K562 (cell line): ENCODE results near the gene SLC6A4. TPM values are rescaled to one million over a fixed set of nuclear protein-coding genes. Genes with fewer than 3 reads are reported as not detected.
A peak's percentile ranks its signal among the peaks of the same experiment; 100 is the strongest.

ENCODE experiments used
- ATAC-seq: fragments of 200-7000 bp; cut with Tn5 transposase; 3 replicates; pipeline ENCODE4 v1.9.1; 2020; ENCODE audit warnings: moderate library complexity
- BruUV-seq: library from RNA; stranded (reverse); fragments of 400-500 nt; replicated peaks from 2 replicates; lab custom pipeline; 2021; lab: Mats Ljungman, UMichigan
- CTCF ChIA-PET: fragments of 300-600 bp; formaldehyde crosslinking; extraction: SDS; loops from one replicate; lab custom pipeline; 2021; ENCODE audit warnings: low intra/inter-chr PET ratio; lab: Yijun Ruan, JAX
- POLR2A ChIA-PET: fragments of 300-600, 350-650 bp; sonication (Branson Sonifier 250); formaldehyde crosslinking; extraction: SDS; loops from one replicate; lab custom pipeline; 2021; ENCODE audit warnings: antibody characterized with exemption, inconsistent platforms; lab: Yijun Ruan, JAX
- DNase-seq, 4 experiments: peaks; one replicate each; pipeline versions ENCODE4 v3.0.0 to v3.0.0-alpha.2; 2011 to 2018; ENCODE audit warnings: low spot score in 3 of 4, mixed read lengths in 3 of 4; ENCODE audit errors: extremely low read depth in 1 of 4
- FAIRE-seq: peaks from 2 replicates; lab custom pipeline; 2011; peaks lifted over from hg19 to GRCh38; lab: Jason Lieb, UNC
- H2AFZ ChIP-seq: 2 replicates; pipeline ENCODE4 v1.6.0; 2011; ENCODE audit warnings: low read depth, low read length, control low read depth, inconsistent platforms
- H3K27ac ChIP-seq: fragments of 200-600 bp; 3 replicates; pipeline ENCODE4 v1.8.0; 2011; ENCODE audit warnings: low read depth, mild to moderate bottlenecking, control low read depth, inconsistent platforms, low read length, moderate library complexity, mixed read lengths; ENCODE audit errors: extremely low read depth
- H3K27me3 ChIP-seq, 2 experiments: fragments of 300-600 bp in 1 of 2; 2 replicates in 1 of 2; 3 replicates in 1 of 2; pipeline versions ENCODE4 v1.6.0 to v1.8.0; 2011; ENCODE audit warnings: inconsistent platforms in 2 of 2, low read length in 2 of 2, mild to moderate bottlenecking in 1 of 2, mixed read lengths in 1 of 2, moderate library complexity in 1 of 2; ENCODE audit not compliant: control insufficient read depth in 2 of 2, insufficient read depth in 2 of 2
- H3K36me3 ChIP-seq: fragments of 300-600 bp; 3 replicates; pipeline ENCODE4 v1.8.0; 2011; ENCODE audit warnings: mild to moderate bottlenecking, low read length, inconsistent platforms; ENCODE audit not compliant: control insufficient read depth, insufficient read depth
- H3K4me1 ChIP-seq, 2 experiments: fragments of 200-600 bp in 1 of 2; replicated peaks in 1 of 2; 2 replicates in 1 of 2; 3 replicates in 1 of 2; pipeline versions ENCODE4 v1.5.1 to v1.8.0; 2011; ENCODE audit warnings: inconsistent platforms in 2 of 2, low read length in 2 of 2, mild to moderate bottlenecking in 1 of 2, mixed read lengths in 1 of 2, moderate library complexity in 1 of 2; ENCODE audit not compliant: control insufficient read depth in 2 of 2, insufficient read depth in 2 of 2
- H3K4me2 ChIP-seq: 2 replicates; pipeline ENCODE4 v1.6.1; 2011; ENCODE audit warnings: low read length, control low read depth, inconsistent platforms, mixed read lengths; ENCODE audit not compliant: insufficient read depth
- H3K4me3 ChIP-seq: fragments of 200-600 bp; sonication (generic), shearing (Covaris generic); 2 replicates; pipeline ENCODE4 v1.5.1; 2016; ENCODE audit warnings: control low read depth, inconsistent platforms
- H3K79me2 ChIP-seq: fragments of 200-600 bp; 3 replicates; pipeline ENCODE4 v1.8.0; 2011; ENCODE audit warnings: low read length, inconsistent platforms; ENCODE audit not compliant: control insufficient read depth, insufficient read depth
- H3K9ac ChIP-seq, 2 experiments: 2 replicates each; pipeline versions ENCODE4 v1.6.0 to v1.6.1; 2011; ENCODE audit warnings: low read depth in 2 of 2, low read length in 2 of 2, control low read depth in 1 of 2, inconsistent platforms in 1 of 2, mild to moderate bottlenecking in 1 of 2, mixed read lengths in 1 of 2; ENCODE audit not compliant: insufficient read depth in 1 of 2
- H3K9me1 ChIP-seq: one replicate; pipeline ENCODE4 v1.6.0; 2011; ENCODE audit warnings: inconsistent platforms, mild to moderate bottlenecking, low read length, moderate library complexity; ENCODE audit not compliant: control insufficient read depth, insufficient read depth
- H3K9me3 ChIP-seq: replicated peaks from 2 replicates; pipeline ENCODE4 v1.5.1; 2011; ENCODE audit warnings: low read depth, low read length, inconsistent platforms; ENCODE audit not compliant: control insufficient read depth, insufficient read depth
- H4K20me1 ChIP-seq: replicated peaks from 2 replicates; pipeline ENCODE4 v1.6.1; 2011; ENCODE audit warnings: low read length, inconsistent platforms, mixed read lengths; ENCODE audit not compliant: control insufficient read depth, insufficient read depth
- BCOR ChIP-seq: fragments of 450-650 bp; IDR thresholded peaks from 2 replicates; pipeline ENCODE4 v1.6.1; 2016
- BRCA1 ChIP-seq, 2 experiments: fragments of 450-650 bp in 1 of 2; sonication (generic) in 1 of 2; formaldehyde crosslinking in 1 of 2; IDR thresholded peaks; 2 replicates each; pipeline versions ENCODE4 v1.5.0 to v1.6.1; 2017 to 2020; ENCODE audit warnings: mild to moderate bottlenecking in 1 of 2, missing genetic modification reagents in 1 of 2
- E2F3 ChIP-seq: fragments of 250-450 bp; sonication (Bioruptor Pico); IDR thresholded peaks from 2 replicates; pipeline ENCODE4 v1.4.0; 2020; ENCODE audit warnings: mild to moderate bottlenecking
- HIVEP1 ChIP-seq: fragments of 250-450 bp; sonication (Bioruptor Pico); IDR thresholded peaks from 2 replicates; pipeline ENCODE4 v1.4.0; 2020; ENCODE audit warnings: mild to moderate bottlenecking
- KLF6 ChIP-seq: fragments of 250-450 bp; sonication (Bioruptor Pico); IDR thresholded peaks from 2 replicates; pipeline ENCODE4 v1.4.0; 2020; ENCODE audit warnings: mild to moderate bottlenecking, moderate library complexity, borderline replicate concordance
- MEIS2 ChIP-seq: fragments of 450-650 bp; IDR thresholded peaks from 2 replicates; pipeline ENCODE4 v1.6.1; 2014; ENCODE audit warnings: mild to moderate bottlenecking; ENCODE audit not compliant: partially characterized antibody
- RBM15 ChIP-seq: fragments of 200-400 bp; formaldehyde crosslinking; IDR thresholded peaks from 2 replicates; pipeline ENCODE4 v1.6.1; 2018; ENCODE audit warnings: mild to moderate bottlenecking, low read length, moderate library complexity; ENCODE audit not compliant: insufficient read depth
- RBM25 ChIP-seq: fragments of 200-400 bp; formaldehyde crosslinking; IDR thresholded peaks from 2 replicates; pipeline ENCODE4 v1.6.1; 2018; ENCODE audit warnings: low read length, low read depth, moderate library complexity; ENCODE audit not compliant: severe bottlenecking
- SIN3A ChIP-seq, 2 experiments: fragments of 150-350 bp in 1 of 2; IDR thresholded peaks; 2 replicates each; pipeline ENCODE4 v1.6.1; 2011 to 2016; ENCODE audit warnings: borderline replicate concordance in 2 of 2, low read depth in 2 of 2, low read length in 2 of 2, mild to moderate bottlenecking in 2 of 2, moderate library complexity in 2 of 2; ENCODE audit not compliant: control insufficient read depth in 1 of 2
- SMAD2 ChIP-seq: fragments of 150-350 bp; IDR thresholded peaks from 2 replicates; pipeline ENCODE4 v1.6.1; 2014; ENCODE audit warnings: low read depth, mild to moderate bottlenecking, low read length
- USF1 ChIP-seq: sonication (generic); formaldehyde crosslinking; IDR thresholded peaks from 2 replicates; pipeline ENCODE4 v1.9.0; 2022; ENCODE audit warnings: mild to moderate bottlenecking, missing genetic modification reagents
- ZBTB8A ChIP-seq: fragments of 450-650 bp; IDR thresholded peaks from 2 replicates; pipeline ENCODE4 v1.6.1; 2018; ENCODE audit warnings: mild to moderate bottlenecking, moderate library complexity; ENCODE audit not compliant: partially characterized antibody
- ZFP36 ChIP-seq: fragments of 150-350 bp; IDR thresholded peaks from 2 replicates; pipeline ENCODE4 v1.6.1; 2018; ENCODE audit warnings: low read length, low read depth; ENCODE audit not compliant: partially characterized antibody
- ZNF561 ChIP-seq: fragments of 450-650 bp; formaldehyde crosslinking; conservative IDR thresholded peaks from 2 replicates; pipeline ENCODE4 v1.4.0; 2020; ENCODE audit warnings: mild to moderate bottlenecking, moderate library complexity
- ZNF668 ChIP-seq: fragments of 250-450 bp; sonication (Bioruptor Pico); IDR thresholded peaks from 2 replicates; pipeline ENCODE4 v1.8.0; 2022; ENCODE audit warnings: mild to moderate bottlenecking, inconsistent platforms
- WGBS: fragments of 100-300 bp; shearing (Covaris generic); methylation state at CpG from one replicate; pipeline ENCODE4 v1.1.6; 2016; ENCODE audit warnings: low coverage, mixed read lengths; ENCODE audit not compliant: insufficient coverage; ENCODE audit errors: missing lambda C conversion rate; 5-methylcytosine and 5-hydroxymethylcytosine counted together
- in situ Hi-C: fragments of 300-500 bp; cut with MboI; formaldehyde crosslinking; loops from 4 replicates; pipeline ENCODE4 v1.15.0; 2018; ENCODE audit warnings: inconsistent platforms, mixed read lengths
- intact Hi-C: fragments of 100-400 bp; cut with micrococcal nuclease; formaldehyde crosslinking; loops from 2 replicates; pipeline ENCODE4 v1.14.2; 2022
- polyA plus RNA-seq, 8 experiments: library from polyadenylated mRNA; depleted of rRNA in 4 of 8; stranded (reverse) in 5 of 8; unstranded in 3 of 8; fragments of >200 nt; fragmentation: Nextera tagmentation in 2 of 8; fragmentation: Illumina TruSeq in 1 of 8; extraction: Ambion mirVana in 2 of 8; extraction: Trizol in 1 of 8; gene quantifications; 2 replicates each; pipeline versions ENCODE4 v1.2.1 to v1.2.3, GENCODE V29; 2011 to 2014; ENCODE audit warnings: inconsistent platforms in 1 of 8, missing spikeins in 1 of 8
- total RNA-seq, 7 experiments: library from RNA; depleted of rRNA in 6 of 7; stranded (reverse); fragments of >200 nt in 6 of 7; fragmentation: Illumina TruSeq in 2 of 7; extraction: Trizol in 2 of 7; gene quantifications; 2 replicates each; pipeline versions ENCODE4 v1.2.1 to v1.2.3, GENCODE V29; 2011 to 2021; ENCODE audit warnings: low replicate concordance in 1 of 7

The SLC6A4 gene
- total and polyA plus RNA-seq, 9 of the 15 experiments (the other 6 are each of a cell fraction or from before 2014, with no cell fraction given), result 0.05 to 0.09 (median 0.07) TPM; not detected in 6

- POLR2A ChIA-PET, result no interaction called here
Observed at GRCh38 chr17:30228011-30228410, 7.5 kb downstream of the SLC6A4 start.

GRCh38 chr17:30226878-30227277 lies 8.6 kb downstream of the SLC6A4 start:
- no peak for TF ChIP-seq USF1
- no peak overlapping the region for H3K4me3 ChIP-seq
- peaks cover 0 to under 1% of the 10 kb centered on the region in 2 experiments; a peak in 2 of 5 replicates for H3K4me1 ChIP-seq
- ATAC-seq, result no peak
- H3K27me3 ChIP-seq, result peaks cover 17 to 24% of the 10 kb centered on the region in 2 experiments
- H3K4me2 ChIP-seq, result no peak overlapping the region
- H3K9me1 ChIP-seq, result no peaks in the 10 kb centered on the region
- no peaks in the 10 kb centered on the region for H3K36me3 ChIP-seq
- no peak overlapping the region for H2AFZ ChIP-seq
- ChIA-PET CTCF (no interaction called here), POLR2A (interaction anchor here (0.9 kb wide), 1 partner anchor 11 kb away, joined by 4 read pairs; no protein-coding TSS in a partner anchor)
- H3K9ac ChIP-seq, result no peak overlapping the region
- H3K9me3 ChIP-seq, result no peaks in the 10 kb centered on the region
- H3K27ac ChIP-seq, result no peak overlapping the region
- no peak for DNase-seq
- H3K79me2 ChIP-seq, result no peaks in the 10 kb centered on the region
- intact Hi-C loops (no loop called here), in situ Hi-C loops (no loop called here)
- no TSS peak for BruUV-seq
- no peaks in the 10 kb centered on the region for H4K20me1 ChIP-seq
- WGBS, result 26% methylated on average over 10 of the region's 10 CpGs
- FAIRE-seq, result no peak

More at GRCh38 chr17:30228011-30228410, 7.5 kb downstream of the SLC6A4 start:
- no peak for DNase-seq
- no peak for TF ChIP-seq SIN3A (IDR thresholded peaks at IDR 0.05; ENCODE audit: borderline replicate concordance in 2 of 2, control insufficient read depth in 1 of 2, low read depth in 2 of 2, low read length in 2 of 2)
- TF ChIP-seq ZNF561, result no peak
- TF ChIP-seq ZFP36, result peak; percentile 73
- TF ChIP-seq E2F3 (CRISPR knock-in tag), result no peak
- TF ChIP-seq RBM25, result peak; percentile 76
- TF ChIP-seq BCOR, result peak; percentile 49; the same call in 1 of the 2 replicates
- TF ChIP-seq SMAD2, result no peak
- no peak for TF ChIP-seq HIVEP1
- no peak for TF ChIP-seq RBM15
- no peak for TF ChIP-seq BRCA1 (IDR thresholded peaks at IDR 0.05)
- TF ChIP-seq BRCA1 (CRISPR knock-in tag; IDR thresholded peaks at IDR 0.05), result no peak
- TF ChIP-seq ZBTB8A, result no peak
- no peak for TF ChIP-seq KLF6 (CRISPR knock-in tag)
- no peak for TF ChIP-seq ZNF668
- peak; percentile 14 for TF ChIP-seq MEIS2
- no peaks in the 10 kb centered on the region for H3K36me3 ChIP-seq
- FAIRE-seq, result no peak
- WGBS, result 18% methylated on average over 3 of the region's 3 CpGs
- H3K79me2 ChIP-seq, result no peaks in the 10 kb centered on the region
- CTCF ChIA-PET, result no interaction called here
- ATAC-seq, result no peak
- H4K20me1 ChIP-seq, result no peaks in the 10 kb centered on the region
- no peak overlapping the region for H2AFZ ChIP-seq
- no peaks in the 10 kb centered on the region for H3K9me3 ChIP-seq
- peaks cover 28 to 35% of the 10 kb centered on the region in 2 experiments for H3K27me3 ChIP-seq
- H3K9me1 ChIP-seq, result no peaks in the 10 kb centered on the region
- intact Hi-C loops (no loop called here), in situ Hi-C loops (no loop called here)
- no peak overlapping the region for H3K4me3 ChIP-seq
- no TSS peak for BruUV-seq
- H3K27ac ChIP-seq, result no peak overlapping the region
- no peaks in the 10 kb centered on the region for H3K4me1 ChIP-seq
- no peak overlapping the region for H3K4me2 ChIP-seq
- H3K9ac ChIP-seq, result no peak overlapping the region
